Measurements from ENCODE around the gene AFF2.

Gene AFF2

GRCh38 chrX:148500423-148501385 lies at the start of gene AFF2:
Gene AFF2 (plus strand): TSS chrX:148500617. CDS start chrX:148501098, 481 bp downstream.
- peak; percentile 8 for DNase-seq

- no peak for DNase-seq
Observed at GRCh38 chrX:148457279-148457678, 43.1 kb upstream of the AFF2 start.

- DNase-seq = no peak
Observed at GRCh38 chrX:148459343-148459742, 41.1 kb upstream of the AFF2 start.

GRCh38 chrX:148466292-148466691 lies 34.1 kb upstream of the AFF2 start:
- no peak for DNase-seq

GRCh38 chrX:148470324-148470723 lies 30.1 kb upstream of the AFF2 start:
- DNase-seq = no peak

GRCh38 chrX:148474030-148474429 lies 26.4 kb upstream of the AFF2 start:
- no peak for DNase-seq

- DNase-seq = no peak
Observed at GRCh38 chrX:148492057-148492456, 8.4 kb upstream of the AFF2 start.

- DNase-seq = peak; percentile 30 to 31
Observed at GRCh38 chrX:148495176-148495575, 5.2 kb upstream of the AFF2 start.

- peak; percentile 44 to 50 for DNase-seq
Observed at GRCh38 chrX:148498067-148498466, 2.4 kb upstream of the AFF2 start.

- DNase-seq = no peak
Observed at GRCh38 chrX:148499638-148500422, 587 bp upstream of the AFF2 start.

GRCh38 chrX:148501386-148502066 lies 1.1 kb downstream of the AFF2 start:
- no peak for DNase-seq

GRCh38 chrX:148504506-148504905 lies 4.1 kb downstream of the AFF2 start:
- no peak for DNase-seq

- DNase-seq = no peak
Observed at GRCh38 chrX:148507418-148507817, 7.0 kb downstream of the AFF2 start.

- DNase-seq = no peak
Observed at GRCh38 chrX:148512453-148512852, 12.0 kb downstream of the AFF2 start.

- DNase-seq = no peak
Observed at GRCh38 chrX:148513661-148514060, 13.2 kb downstream of the AFF2 start.

- DNase-seq = no peak
Observed at GRCh38 chrX:148517176-148517575, 16.8 kb downstream of the AFF2 start.

- DNase-seq = no peak
Observed at GRCh38 chrX:148522006-148522405, 21.6 kb downstream of the AFF2 start.

GRCh38 chrX:148523303-148524080 lies 23.1 kb downstream of the AFF2 start:
- no peak for DNase-seq

GRCh38 chrX:148530464-148531077 lies 30.2 kb downstream of the AFF2 start:
- peak; percentile 0 to 17 for DNase-seq

GRCh38 chrX:148534291-148534690 lies 33.9 kb downstream of the AFF2 start:
- no peak for DNase-seq

- DNase-seq = no peak
Observed at GRCh38 chrX:148535639-148536038, 35.2 kb downstream of the AFF2 start.

GRCh38 chrX:148536961-148537360 lies 36.5 kb downstream of the AFF2 start:
- DNase-seq = no peak
